ENCODE results near the gene AFM.
A peak's percentile ranks its signal among the peaks of the same experiment; 100 is the strongest.

The AFM gene

GRCh38 chr4:73448448-73449203 is 32.9 kb upstream of the AFM start:
- H3K4me3 ChIP-seq (ENCODE audit: low read length): no peak overlapping the region
- TF ChIP-seq CTCF (conservative IDR thresholded peaks at IDR 0.05; ENCODE audit: low read depth, low read length): no peak
- DNase-seq (ENCODE audit: low read depth): no peak

GRCh38 chr4:73450398-73451004 is 31.0 kb upstream of the AFM start:
- TF ChIP-seq CTCF (conservative IDR thresholded peaks at IDR 0.05; ENCODE audit: low read depth, low read length): no peak
- H3K4me3 ChIP-seq (ENCODE audit: low read length): no peak overlapping the region
- peak; percentile 39 for DNase-seq (ENCODE audit: low read depth)

GRCh38 chr4:73451404-73451803 is 30.1 kb upstream of the AFM start:
- no peak for TF ChIP-seq CTCF (conservative IDR thresholded peaks at IDR 0.05; ENCODE audit: low read depth, low read length)
- no peak for DNase-seq (ENCODE audit: low read depth)
- H3K4me3 ChIP-seq (ENCODE audit: low read length): no peak overlapping the region

- no peak for TF ChIP-seq CTCF (conservative IDR thresholded peaks at IDR 0.05; ENCODE audit: low read depth, low read length)
- DNase-seq (ENCODE audit: low read depth): no peak
- no peak overlapping the region for H3K4me3 ChIP-seq (ENCODE audit: low read length)
Measured at GRCh38 chr4:73451981-73452747, 29.4 kb upstream of the AFM start.

- no peak for TF ChIP-seq CTCF (conservative IDR thresholded peaks at IDR 0.05; ENCODE audit: low read depth, low read length)
- H3K4me3 ChIP-seq (ENCODE audit: low read length): no peak overlapping the region
- no peak for DNase-seq (ENCODE audit: low read depth)
Measured at GRCh38 chr4:73452953-73453700, 28.4 kb upstream of the AFM start.

GRCh38 chr4:73453701-73454005 is 27.9 kb upstream of the AFM start:
- DNase-seq (ENCODE audit: low read depth): no peak
- TF ChIP-seq CTCF (conservative IDR thresholded peaks at IDR 0.05; ENCODE audit: low read depth, low read length): no peak
- H3K4me3 ChIP-seq (ENCODE audit: low read length): no peak overlapping the region
